A673 (cell line): ENCODE data around the gene PDLIM3.

Experiments used
- EZH2 ChIP-seq: fragments of 200-600 bp; sonication (generic); IDR thresholded peaks from 2 replicates; pipeline ENCODE4 v1.6.1; 2017; ENCODE audit warnings: borderline replicate concordance, low read depth, mild to moderate bottlenecking, mixed read lengths, antibody characterized with exemption, low read length; ENCODE audit not compliant: poor library complexity, severe bottlenecking
- TF ChIP-seq, protein P1 (sequence below): fragments of 300-800, 200-600 bp; sonication (generic); conservative IDR thresholded peaks from 2 replicates; pipeline ENCODE4 v1.5.1; 2017; ENCODE audit warnings: low read depth, mild to moderate bottlenecking, antibody characterized with exemption, low read length, moderate library complexity, mixed read lengths

- TF ChIP-seq, protein P1, sequence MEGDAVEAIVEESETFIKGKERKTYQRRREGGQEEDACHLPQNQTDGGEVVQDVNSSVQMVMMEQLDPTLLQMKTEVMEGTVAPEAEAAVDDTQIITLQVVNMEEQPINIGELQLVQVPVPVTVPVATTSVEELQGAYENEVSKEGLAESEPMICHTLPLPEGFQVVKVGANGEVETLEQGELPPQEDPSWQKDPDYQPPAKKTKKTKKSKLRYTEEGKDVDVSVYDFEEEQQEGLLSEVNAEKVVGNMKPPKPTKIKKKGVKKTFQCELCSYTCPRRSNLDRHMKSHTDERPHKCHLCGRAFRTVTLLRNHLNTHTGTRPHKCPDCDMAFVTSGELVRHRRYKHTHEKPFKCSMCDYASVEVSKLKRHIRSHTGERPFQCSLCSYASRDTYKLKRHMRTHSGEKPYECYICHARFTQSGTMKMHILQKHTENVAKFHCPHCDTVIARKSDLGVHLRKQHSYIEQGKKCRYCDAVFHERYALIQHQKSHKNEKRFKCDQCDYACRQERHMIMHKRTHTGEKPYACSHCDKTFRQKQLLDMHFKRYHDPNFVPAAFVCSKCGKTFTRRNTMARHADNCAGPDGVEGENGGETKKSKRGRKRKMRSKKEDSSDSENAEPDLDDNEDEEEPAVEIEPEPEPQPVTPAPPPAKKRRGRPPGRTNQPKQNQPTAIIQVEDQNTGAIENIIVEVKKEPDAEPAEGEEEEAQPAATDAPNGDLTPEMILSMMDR: no peak
- TF ChIP-seq EZH2: no peak
Measured at GRCh38 chr4:185457136-185457535, 78.2 kb downstream of the PDLIM3 start.
